ENCODE results near the gene CIPC.

GRCh38 chr14:77158882-77159255 is 60.8 kb downstream of the CIPC start:
- TF ChIP-seq CTCF (conservative IDR thresholded peaks at IDR 0.05; ENCODE audit: low read depth, low read length) (no peak), USF2 (IDR thresholded peaks at IDR 0.05; ENCODE audit: low read depth, low read length) (no peak), MAFK (IDR thresholded peaks at IDR 0.05; ENCODE audit: low read depth, low read length) (no peak), POLR2A (IDR thresholded peaks at IDR 0.05; ENCODE audit: low read depth, low read length) (no peak), RAD21 (IDR thresholded peaks at IDR 0.05; ENCODE audit: low read length) (no peak), RFX5 (IDR thresholded peaks at IDR 0.05; ENCODE audit: low read depth, low read length) (no peak)

Data from IMR-90 (cell line).